ENCODE results near the gene C1orf52.

DNA sequence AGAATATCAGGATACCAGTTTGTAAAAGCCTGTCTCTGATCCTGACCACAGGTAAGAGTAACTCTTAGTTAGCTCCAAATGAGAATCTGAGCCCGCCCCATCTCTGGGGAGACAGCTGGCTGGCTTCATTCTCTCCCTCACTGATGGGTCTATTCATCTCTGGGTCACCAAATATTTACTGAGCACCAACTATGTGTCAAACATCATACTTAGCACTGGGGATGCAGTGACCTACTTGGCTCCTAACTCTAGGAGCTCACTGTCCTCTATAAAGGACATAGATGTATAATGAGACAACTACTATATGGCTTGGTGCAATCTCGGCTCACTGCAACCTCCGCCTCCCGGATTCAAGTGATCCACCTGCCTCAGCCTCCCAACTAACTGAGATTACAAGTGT lies 46.8 kb upstream of the C1orf52 start:
- TF ChIP-seq EZH2 (IDR thresholded peaks at IDR 0.05) (no peak), POLR2AphosphoS5 (IDR thresholded peaks at IDR 0.05; ENCODE audit: borderline replicate concordance, low read depth, low read length) (no peak), FOXP2 (optimal IDR thresholded peaks at IDR 0.05; ENCODE audit: control extremely low read depth, extremely low read length, insufficient read depth) (no peak)
